ENCODE data around the gene CTXN1.
"Not testable (repeated sequence)": the region's sequence is repeated elsewhere in the genome, so short reads cannot be mapped to it uniquely, and the experiment has no call there.

CTXN1 gene

DNA sequence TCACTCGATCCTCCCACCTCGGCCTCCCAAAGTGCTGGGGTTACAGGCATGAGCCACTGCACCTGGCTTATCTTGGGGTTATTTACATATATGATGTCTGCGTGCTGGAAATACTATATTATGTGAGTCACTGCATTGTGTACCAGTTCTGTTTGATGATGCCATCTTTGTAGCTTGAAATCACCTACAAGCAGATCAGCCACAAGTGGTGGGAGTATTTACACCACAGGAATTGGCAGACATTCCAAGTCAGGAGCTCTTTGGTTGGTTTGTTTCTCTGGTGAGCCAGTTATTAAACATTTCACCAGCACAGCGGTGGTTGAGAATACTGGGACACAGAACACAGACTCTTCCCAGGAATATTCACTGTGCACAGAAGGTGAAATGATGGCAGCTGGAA, 22.0 kb upstream of the CTXN1 start:
- no peak overlapping the region for H3K4me3 ChIP-seq (ENCODE audit: low read depth, low read length)

DNA sequence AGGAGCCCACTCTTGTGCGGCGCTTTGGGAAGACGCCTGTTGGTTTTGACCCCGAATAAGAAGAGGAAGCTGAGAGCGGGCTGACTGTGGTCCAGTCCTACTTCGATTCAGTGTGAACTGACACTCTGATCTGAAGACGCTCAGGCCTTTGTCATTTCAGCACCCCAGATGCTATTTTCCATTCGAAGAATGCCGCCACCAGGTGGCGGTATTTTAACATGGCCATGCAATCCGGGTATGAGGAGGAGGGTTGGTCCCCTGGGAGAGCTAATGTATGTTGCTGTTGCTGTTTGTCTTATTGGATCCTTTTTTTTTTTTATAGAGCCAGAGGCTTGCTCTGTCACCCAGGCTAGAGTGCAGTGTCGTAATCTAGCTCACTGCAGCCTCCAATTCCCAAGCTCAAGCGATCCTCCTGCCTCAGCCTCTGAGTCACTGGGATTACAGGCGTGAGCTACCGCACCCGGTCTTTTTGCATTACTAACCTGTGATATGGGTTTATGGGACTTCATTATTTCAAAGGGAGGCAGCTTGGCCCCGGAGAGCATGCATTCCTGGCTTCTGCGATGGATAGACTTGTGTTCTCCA, 18.3 kb upstream of the CTXN1 start:
- peak overlapping the region; percentile 47 for H3K4me3 ChIP-seq (ENCODE audit: low read depth, low read length)

DNA sequence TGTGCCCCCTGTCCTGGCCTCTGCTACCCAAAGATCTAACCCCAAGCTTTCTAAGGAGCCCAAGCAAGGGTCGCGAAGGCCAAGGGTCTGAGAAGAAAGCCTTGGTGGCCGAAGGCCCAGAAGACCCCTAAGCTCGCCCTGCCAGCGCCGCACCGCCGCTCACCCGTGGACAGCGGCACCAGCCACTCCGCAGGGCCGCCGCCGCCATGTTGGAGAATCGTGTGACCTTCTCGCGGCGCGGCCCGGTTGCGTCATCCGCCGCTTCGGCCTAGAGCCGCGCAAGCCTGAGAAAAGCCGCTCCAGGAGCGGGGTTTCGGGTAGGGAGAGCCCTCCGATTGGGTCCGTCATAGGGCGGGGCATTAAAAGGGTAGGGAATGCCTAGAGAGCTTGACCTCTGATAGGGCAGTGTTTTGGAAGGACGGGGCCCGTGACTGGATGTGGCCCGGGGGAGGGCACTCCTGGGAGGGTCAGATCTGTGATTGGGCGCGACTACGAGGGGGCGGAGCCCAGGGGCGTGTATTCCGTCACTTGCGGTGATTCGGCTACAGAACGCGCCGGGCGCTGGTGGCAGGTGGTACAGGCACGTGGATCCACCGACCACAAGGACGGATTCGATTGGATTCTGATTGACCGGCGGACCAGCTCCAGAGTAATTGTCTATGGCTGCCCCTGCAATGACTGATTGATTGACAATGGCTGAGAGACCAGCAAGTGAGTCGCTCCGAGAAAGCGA, 17.7 kb upstream of the CTXN1 start, which contains the start of gene TIMM44:
Gene TIMM44, minus strand, starts transcription at position 223 of the 733 bp plus-strand sequence. Its CDS starts 15 bp downstream, at position 208.
- peak within 1 kb of the TSS; percentile 96 for H3K4me3 ChIP-seq (ENCODE audit: low read depth, low read length)

DNA sequence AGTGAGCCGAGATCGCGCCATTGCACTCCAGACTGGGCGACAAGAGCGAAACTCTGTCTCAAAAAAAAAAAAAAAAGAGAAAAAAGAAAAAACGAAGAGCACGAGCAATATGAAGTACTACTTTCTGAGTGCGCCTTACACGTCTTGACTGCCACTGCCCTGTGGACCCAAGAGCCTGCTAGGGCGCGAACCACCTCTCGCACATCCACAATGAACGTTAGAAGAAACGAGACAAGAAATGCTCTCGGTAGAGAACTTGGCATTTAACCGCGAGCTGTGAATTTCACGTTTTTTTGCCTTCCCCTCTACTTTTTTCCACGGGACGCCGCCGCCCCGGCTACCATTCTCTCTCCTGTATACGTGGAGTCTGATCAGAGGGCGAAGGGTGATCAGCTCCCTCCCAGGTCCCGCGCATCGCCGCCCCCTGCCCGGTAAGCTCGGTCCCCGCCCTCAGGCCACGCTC, 17.1 kb upstream of the CTXN1 start:
- peak overlapping the region; percentile 96 for H3K4me3 ChIP-seq (ENCODE audit: low read depth, low read length)

DNA sequence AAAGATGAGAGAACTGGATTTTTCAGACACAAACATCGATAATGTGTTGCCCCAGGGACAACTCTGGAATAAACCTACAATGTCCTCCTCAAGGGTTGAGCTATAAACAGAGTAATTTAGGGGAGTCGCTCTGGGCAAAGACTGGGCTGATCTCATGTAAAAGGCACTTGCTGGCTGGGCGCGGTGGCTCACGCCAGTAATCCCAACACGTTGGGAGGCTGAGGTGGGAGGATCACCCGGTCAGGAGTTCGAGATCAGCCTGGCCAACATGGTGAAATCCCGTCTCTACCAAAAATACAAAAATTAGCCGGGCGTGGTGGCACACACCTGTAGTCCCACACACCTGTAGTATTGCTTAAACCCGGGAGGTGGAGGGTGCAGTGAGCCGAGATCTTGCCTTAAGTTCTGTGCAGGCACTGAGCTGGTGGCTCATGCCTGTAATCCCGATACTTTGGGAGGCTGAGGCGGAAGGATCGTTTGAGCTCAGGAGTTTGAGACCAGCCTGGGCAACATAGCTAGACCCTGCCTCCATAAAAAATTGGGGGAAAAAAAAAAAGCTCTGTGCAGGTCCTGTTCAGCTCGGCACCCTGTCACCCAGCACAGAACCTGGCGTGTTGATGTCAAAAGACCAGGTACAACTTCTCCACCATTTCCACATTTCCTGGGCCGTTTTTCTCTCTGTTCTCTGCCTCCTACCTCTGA, 16.1 kb upstream of the CTXN1 start:
- no peak overlapping the region for H3K4me3 ChIP-seq (ENCODE audit: low read depth, low read length)

DNA sequence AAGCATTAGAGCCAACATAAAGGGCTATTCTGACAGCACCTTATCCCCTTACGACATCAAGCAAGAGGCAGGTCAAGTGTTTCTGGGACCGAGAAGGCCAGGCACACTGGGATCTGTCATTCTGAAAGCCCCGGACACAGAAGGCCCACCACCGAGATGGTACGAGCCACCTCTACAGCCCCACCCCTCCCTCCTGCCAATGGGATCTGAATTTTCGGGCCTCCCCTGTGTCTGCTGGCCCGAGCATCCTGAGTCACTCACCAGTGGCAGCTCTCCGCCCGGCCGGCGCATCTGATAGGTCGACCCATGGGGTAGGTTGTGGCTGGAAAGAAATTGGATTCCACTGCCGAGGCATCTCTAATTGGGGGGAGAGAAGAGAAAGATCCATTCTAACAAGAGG, 14.9 kb upstream of the CTXN1 start:
- H3K4me3 ChIP-seq (ENCODE audit: low read depth, low read length), result no peak overlapping the region

DNA sequence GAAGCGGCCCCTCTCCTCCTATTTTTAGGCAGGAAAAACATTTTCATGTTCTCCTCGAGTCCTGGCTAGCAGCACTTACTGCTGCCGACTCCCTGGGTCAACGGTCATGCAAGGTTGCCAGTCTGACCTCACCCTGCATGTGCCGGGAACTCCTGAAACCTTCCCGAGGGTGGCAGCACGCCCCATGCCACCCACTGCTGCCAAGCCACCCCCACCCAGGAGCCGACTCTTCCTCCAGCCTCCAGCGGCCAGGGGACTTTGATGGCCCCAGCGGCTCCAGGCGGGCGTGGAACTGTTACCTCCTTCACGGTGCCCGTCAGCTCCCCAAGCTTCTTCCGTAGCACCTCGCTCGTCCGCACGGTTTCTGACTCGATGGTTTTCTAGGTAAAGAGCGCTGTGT, 8.8 kb upstream of the CTXN1 start:
- H3K4me3 ChIP-seq (ENCODE audit: low read depth, low read length), result no peak overlapping the region

DNA sequence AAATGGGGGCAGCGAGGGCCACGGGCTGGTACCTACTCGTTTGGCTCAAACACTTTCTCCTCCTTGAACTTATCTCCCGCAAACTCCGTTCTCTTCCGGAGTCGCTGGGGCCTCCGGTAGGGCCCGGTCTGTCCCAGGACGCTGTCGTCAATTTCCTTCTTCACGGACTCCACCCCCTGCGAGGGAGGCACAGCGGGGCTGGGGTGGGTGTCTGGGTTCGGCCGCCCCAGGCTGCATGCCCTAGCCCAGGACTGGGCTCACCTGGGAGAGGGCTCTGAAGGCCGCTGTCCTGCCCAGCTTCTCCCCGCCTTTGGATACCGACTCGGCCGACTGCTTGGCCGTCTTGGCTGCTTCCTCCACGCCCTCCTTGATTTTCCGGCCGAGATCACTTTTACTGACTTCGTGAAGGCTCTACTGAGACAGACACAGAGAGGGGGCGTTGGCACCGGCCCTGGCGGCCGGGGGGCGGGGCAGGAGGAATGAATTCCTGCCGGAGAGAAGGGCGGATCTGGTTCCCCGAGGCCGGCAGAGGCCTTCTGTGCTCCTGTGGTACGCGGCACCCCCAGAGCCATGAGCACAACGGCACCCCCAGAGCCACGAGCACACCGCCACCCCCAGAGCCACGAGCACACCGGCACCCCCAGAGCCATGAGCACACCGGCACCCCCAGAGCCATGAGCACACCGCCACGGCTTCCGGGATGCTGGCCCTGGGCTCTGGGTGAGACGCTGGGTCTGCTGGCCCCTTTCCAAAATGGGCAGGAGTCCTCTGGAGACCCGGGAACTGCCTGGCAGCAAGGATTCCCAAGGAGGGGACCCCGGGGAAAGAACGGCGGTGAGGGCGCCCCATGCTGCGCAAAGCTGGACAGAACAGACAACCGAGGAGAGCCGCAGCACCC, 8.1 kb upstream of the CTXN1 start:
- H3K4me3 ChIP-seq (ENCODE audit: low read depth, low read length), result no peak overlapping the region

DNA sequence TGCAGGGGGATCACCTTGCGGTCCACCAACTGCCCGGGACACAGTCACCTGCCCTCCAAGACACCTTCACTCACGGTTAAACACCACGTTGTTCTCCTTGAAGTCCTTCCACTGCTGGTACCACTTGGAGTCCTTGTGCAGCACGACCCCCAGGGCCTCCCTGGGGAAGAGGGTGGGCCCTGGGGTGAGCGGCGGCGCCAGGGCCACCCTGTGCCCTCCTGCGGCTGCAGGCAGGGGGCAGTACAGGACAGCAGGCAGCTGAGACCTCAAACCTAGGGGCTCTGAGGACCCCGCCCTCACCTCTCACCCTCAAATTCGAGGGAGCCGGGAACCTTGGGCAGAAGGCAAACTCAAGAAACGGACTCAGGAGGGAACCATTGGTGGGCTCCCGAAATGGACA, 7.5 kb upstream of the CTXN1 start:
- H3K4me3 ChIP-seq (ENCODE audit: low read depth, low read length), result no peak overlapping the region

DNA sequence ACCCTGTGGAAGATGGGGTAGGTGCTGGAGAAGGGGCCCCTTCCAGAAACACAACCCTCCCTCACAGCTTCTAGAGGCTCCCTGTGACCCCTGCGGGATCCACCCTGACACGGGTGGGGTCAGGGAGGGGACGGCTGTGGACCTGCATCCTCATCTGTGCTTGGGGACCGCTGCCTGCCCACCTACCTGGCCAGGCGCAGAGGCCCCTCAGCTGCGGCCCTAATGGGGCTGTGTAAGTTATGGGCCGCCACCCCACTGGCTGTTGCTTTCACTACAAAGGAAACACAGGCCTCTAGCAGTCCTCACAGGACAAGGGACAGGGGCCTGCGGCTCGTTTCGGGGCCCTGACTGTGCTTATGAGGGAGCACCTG, 7.0 kb upstream of the CTXN1 start:
- no peak overlapping the region for H3K4me3 ChIP-seq (ENCODE audit: low read depth, low read length)

DNA sequence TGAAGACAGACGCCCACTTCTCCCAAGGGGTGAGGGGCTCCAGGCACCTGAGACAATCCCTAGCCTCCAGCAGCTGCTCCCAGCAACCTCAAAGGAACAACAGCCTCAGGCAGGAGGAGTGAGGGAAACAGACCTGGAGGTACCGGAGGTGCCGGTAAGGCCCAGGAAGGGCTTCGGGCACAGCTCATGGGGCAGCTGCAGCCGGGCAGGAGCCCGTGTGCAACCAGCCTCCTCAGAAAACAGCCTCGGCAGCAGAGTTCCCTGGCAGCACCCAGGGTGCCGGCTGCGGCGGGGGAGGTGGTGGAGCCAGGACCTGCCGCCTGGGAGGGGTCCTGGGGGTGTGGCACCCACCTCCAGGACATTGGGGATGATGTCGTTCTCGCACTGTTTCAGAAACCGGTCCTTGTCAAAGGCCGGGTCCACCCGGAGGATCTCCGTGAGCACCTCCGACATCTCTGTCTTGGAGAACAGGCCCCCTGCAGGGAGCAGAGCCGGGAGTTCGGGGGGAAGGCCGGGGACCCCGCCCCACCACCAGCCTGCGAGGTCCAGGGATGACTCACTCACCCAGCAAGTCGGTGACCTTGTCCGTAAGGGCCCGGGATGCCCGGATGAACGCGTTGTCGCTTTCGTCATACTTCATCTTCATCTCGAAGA, 6.5 kb upstream of the CTXN1 start:
- H3K4me3 ChIP-seq (ENCODE audit: low read depth, low read length), result no peak overlapping the region

DNA sequence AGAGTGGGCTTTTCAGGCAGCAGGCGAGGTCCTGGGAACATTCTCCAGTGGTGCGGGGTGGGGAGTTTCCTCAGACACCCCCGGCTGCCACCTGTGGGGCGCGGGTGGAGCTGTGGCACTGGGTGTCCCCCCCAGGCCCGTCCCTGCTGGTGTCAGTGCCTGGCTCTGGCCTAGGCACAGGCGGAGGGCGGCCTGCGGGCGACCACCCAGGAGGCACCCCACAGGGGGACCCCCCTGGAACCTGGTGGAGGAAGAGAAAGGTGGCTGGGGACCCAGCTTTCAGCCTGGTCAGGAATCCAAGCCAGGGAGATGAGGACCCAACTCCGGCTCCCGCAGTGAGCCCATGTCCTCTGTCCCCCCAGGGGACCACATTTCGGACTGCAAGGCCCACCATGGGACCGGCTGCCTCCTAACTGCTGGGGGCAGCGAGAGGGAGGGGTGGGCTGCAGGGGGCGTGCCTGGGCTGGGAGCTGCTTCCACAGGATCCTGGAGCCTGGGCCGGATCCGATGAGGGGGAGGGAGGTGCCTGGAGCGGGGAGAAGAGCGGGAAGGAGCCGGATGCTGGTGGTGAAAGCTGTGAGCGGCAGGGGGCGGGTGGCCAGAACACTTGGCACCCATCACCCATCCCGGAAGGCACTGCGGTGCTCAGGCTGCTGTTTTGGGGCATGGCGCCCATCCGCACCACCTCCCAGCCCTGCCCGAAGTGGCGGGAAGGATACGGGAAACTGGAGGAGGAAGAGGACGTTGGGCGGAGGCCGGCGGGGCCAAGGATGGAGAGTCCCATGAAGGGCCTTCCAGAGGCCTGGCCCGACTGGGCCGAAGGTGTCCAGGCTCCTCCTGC, 5.5 kb upstream of the CTXN1 start:
- H3K4me3 ChIP-seq (ENCODE audit: low read depth, low read length), result no peak overlapping the region

DNA sequence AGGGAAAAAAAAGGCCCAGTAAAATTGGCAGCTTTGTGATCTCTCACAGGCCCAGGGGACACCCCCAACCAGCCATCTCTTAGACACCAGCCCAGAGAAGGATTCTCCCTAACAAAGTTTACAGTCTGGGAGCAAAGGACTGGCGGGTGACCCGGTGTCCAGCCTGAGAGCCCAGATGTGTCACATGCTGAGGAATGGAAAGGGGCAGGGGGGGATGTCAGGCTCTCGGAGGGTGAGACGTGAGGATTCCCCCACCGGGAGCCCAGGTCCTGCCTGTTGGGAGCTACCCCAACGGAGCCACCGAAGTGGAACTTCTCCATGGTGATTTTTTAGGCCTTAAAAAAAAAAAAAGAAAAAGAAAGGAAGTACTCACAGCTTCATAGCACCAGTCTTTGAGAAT, 4.8 kb upstream of the CTXN1 start:
- H3K4me3 ChIP-seq (ENCODE audit: low read depth, low read length), result no peak overlapping the region

DNA sequence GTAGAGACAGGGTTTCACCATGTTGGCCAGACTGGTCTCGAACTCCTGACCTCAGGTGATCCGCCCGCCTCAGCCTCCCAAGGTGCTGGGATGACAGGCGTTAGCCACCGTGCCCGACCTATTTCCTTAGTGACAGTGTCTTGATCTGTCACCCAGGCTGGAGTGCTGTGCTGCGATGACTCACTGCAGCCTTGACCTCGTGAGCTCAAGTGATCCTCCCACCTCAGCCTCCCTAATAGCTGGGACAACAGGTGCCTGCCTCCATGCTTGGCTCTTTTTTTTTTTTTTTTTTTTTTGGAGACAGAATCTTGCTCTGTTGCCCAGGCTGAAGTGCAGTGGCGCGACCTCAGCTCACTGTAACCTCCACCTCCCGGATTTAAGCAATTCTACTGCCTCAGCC, 4.1 kb upstream of the CTXN1 start:
- not testable (repeated sequence) for H3K4me3 ChIP-seq (ENCODE audit: low read depth, low read length)

DNA sequence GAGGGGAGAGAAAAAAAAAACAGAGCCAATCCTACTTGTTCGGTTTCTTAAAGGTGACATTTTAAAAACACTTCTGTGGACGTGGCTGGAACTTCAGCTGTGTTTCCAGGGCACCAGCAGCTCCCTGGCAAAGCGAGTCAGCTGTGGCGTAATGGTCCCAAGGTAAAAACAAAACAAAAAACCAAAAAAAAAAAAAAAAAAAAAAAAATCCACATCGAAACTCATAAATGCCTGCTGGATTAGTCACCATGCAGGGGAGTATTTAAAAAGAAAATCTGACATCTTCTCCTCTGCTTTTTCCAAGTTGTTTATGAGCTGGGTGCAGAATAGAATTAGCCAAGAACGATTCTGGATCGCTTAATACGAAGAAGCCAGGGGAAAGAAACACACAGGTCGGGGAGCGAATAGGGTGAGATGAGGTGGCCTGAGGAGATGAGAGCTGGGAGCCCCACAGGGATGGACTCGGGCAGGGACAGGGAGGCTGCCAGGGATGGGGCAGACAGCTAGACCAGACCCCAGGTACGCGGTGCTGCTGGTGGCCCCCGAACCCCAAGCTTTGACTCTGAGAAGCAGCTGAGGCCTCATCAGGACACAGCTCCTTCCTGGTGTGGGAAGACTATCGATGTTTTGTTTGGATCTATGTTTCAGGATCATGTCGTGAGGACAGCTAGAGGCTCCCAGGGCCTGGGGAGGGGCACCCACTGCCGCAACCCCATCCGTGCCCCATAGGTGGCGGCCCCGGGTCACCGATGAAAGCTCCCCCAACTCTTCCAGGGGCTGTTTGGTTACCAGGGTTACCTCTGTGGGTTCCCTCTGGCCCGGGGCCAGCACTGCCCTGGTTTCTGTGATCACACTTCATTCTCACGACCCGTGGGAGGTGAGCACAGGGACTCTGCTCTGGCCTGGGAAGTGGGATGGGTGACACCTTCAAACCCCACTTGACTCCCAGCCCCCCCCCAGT, 3.1 kb upstream of the CTXN1 start:
- H3K4me3 ChIP-seq (ENCODE audit: low read depth, low read length), result no peak overlapping the region

DNA sequence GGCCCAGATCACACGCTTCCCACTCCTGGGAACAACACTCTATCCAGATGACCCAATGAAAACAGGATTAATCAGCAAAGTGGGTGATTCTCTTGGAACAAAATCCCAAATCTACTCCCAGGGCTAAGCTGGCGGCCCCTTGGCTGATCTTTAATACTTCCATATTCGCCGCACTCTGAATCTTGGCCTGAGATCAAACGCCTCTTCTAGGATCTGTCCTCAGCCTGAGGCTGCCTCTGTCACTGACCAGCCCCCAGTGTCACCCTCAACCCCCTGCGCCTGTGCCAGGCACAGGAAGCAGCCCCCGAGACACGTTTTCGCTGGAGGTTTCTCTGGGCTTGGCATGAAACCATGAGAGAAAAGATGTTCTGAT, 2.4 kb upstream of the CTXN1 start:
- no peak overlapping the region for H3K4me3 ChIP-seq (ENCODE audit: low read depth, low read length)

DNA sequence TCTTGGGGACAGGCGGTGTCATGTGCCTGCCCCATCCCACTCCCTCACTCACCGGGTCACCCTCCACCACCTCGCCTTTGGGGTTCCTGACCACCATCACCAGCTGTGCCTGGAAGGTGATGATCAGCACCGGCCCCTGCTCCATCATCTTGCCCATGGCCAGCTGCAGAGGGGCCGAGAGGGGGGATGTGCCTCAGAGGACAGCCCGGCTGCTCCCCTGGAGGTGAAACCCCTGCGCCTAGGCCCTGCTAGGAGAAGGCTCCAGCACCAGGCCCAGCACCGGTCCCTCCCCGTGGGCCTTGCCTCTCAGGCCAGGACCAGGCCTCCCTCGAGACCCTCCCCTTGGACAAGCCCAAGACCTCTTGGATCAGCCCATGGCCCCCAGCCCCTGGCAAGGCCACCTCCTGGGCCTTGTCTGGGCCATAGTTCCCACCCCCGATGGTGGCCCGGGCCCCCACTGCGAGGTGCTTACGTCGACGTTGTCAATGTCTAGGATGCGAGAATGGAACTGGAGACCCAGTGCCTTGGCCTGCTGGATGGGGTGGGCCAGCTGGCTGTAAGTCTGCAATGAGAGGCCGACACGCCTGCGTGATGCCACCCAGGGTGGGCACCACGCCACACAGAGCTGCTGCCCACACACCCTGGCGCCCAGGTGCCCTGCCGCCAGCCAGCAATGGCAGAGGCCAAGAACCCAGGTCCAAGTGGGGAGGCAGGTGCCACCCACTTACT, 1.8 kb upstream of the CTXN1 start:
- no peak overlapping the region for H3K4me3 ChIP-seq (ENCODE audit: low read depth, low read length)

Measured in iPS-11a (cell line).